Measurements from ENCODE around the gene MAP1A. TPM values are rescaled to one million over a fixed set of nuclear protein-coding genes. Genes with fewer than 3 reads are reported as not detected.

The MAP1A gene
- total and polyA plus RNA-seq, 2 experiments from 2014 or later, result 0.81 to 2.0 TPM

DNA sequence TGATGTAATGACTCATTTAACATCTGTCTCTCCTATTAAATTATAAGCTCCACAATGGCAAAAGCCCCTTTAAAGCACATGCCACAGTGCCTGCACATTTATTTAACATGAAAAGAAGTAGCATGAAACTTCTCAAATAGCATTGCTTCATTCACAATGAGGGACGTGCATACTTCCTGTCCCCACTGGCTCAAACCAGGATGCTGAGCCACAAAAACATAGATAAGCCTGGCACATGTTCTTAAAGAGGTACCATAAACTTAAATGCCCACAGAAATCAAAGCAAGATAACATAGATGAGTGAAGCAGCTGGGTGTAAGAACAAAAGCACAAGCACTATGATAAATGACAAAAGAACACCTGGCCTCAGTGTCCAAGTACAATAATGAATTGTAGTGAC lies 28.2 kb upstream of the MAP1A start:
- Histone ChIP-seq H3K27ac (ENCODE audit: low read depth) (no peak overlapping the region), H3K4me2 (no peak overlapping the region), H4K20me1 (replicated peaks; ENCODE audit: insufficient read depth) (peaks cover 21% of the 10 kb centered on the region), H2AFZ (no peak overlapping the region), H3K4me1 (ENCODE audit: insufficient read depth) (peaks cover 18% of the 10 kb centered on the region), H3K27me3 (ENCODE audit: insufficient read depth) (no peaks in the 10 kb centered on the region), H3K4me3 (no peak overlapping the region), H3K79me2 (replicated peaks; ENCODE audit: insufficient read depth) (peaks cover 53% of the 10 kb centered on the region), H3F3A (replicated peaks; ENCODE audit: low read depth) (no peaks in the 10 kb centered on the region), H3K36me3 (ENCODE audit: insufficient read depth) (peaks cover 45% of the 10 kb centered on the region; the same call in 1 of the 2 replicates), H3K9me2 (ENCODE audit: insufficient read depth) (no peaks in the 10 kb centered on the region)
- Mint-ChIP-seq H3K27ac (peak overlapping the region; percentile 19; the same call in 1 of the 2 replicates), H3K4me1 (peaks cover 31% of the 10 kb centered on the region), H3K36me3 (ENCODE audit: low read depth) (peaks cover 71% of the 10 kb centered on the region), H3K27me3 (ENCODE audit: insufficient read depth, low read depth, poor library complexity) (peaks cover 10% of the 10 kb centered on the region), H3K9me3 (no peaks in the 10 kb centered on the region), H3K4me3 (no peak overlapping the region; the same call in 2 of the 3 replicates)
- TF ChIP-seq JUNB (IDR thresholded peaks at IDR 0.05; ENCODE audit: unreplicated experiment) (no peak), REST (IDR thresholded peaks at IDR 0.05; ENCODE audit: unreplicated experiment) (no peak), POLR2AphosphoS5 (IDR thresholded peaks at IDR 0.05; ENCODE audit: low read depth) (no peak), EZH2 (IDR thresholded peaks at IDR 0.05; ENCODE audit: low read depth, unreplicated experiment) (no peak), ZNF331 (CRISPR knock-in tag; IDR thresholded peaks at IDR 0.05; ENCODE audit: low read depth) (no peak), CREB1 (CRISPR knock-in tag; IDR thresholded peaks at IDR 0.05; ENCODE audit: low read depth) (no peak), ZNF462 (CRISPR knock-in tag; IDR thresholded peaks at IDR 0.05) (no peak), EZH2phosphoT487 (IDR thresholded peaks at IDR 0.05; ENCODE audit: unreplicated experiment) (no peak), STAT1 (IDR thresholded peaks at IDR 0.05; ENCODE audit: unreplicated experiment) (no peak), ZNF114 (CRISPR knock-in tag; IDR thresholded peaks at IDR 0.05) (no peak), NANOG (IDR thresholded peaks at IDR 0.05; ENCODE audit: borderline replicate concordance) (no peak)
- TF ChIP-seq, protein P1, sequence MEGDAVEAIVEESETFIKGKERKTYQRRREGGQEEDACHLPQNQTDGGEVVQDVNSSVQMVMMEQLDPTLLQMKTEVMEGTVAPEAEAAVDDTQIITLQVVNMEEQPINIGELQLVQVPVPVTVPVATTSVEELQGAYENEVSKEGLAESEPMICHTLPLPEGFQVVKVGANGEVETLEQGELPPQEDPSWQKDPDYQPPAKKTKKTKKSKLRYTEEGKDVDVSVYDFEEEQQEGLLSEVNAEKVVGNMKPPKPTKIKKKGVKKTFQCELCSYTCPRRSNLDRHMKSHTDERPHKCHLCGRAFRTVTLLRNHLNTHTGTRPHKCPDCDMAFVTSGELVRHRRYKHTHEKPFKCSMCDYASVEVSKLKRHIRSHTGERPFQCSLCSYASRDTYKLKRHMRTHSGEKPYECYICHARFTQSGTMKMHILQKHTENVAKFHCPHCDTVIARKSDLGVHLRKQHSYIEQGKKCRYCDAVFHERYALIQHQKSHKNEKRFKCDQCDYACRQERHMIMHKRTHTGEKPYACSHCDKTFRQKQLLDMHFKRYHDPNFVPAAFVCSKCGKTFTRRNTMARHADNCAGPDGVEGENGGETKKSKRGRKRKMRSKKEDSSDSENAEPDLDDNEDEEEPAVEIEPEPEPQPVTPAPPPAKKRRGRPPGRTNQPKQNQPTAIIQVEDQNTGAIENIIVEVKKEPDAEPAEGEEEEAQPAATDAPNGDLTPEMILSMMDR (conservative IDR thresholded peaks at IDR 0.05; ENCODE audit: low read depth in 2 of 2), result no peak
- TF ChIP-seq, protein P2, sequence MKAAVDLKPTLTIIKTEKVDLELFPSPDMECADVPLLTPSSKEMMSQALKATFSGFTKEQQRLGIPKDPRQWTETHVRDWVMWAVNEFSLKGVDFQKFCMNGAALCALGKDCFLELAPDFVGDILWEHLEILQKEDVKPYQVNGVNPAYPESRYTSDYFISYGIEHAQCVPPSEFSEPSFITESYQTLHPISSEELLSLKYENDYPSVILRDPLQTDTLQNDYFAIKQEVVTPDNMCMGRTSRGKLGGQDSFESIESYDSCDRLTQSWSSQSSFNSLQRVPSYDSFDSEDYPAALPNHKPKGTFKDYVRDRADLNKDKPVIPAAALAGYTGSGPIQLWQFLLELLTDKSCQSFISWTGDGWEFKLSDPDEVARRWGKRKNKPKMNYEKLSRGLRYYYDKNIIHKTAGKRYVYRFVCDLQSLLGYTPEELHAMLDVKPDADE (IDR thresholded peaks at IDR 0.05), result no peak
- no peak for DNase-seq (ENCODE audit: low spot score)
- ATAC-seq, result no peak
